D721Med (cell line): ENCODE data around the gene MGAT5B.

Experiments
- DNase-seq: peaks from one replicate; pipeline ENCODE4 v3.0.0; 2011; ENCODE audit warnings: low spot score; ENCODE audit not compliant: insufficient read length
- FAIRE-seq: peaks from 2 replicates; lab custom pipeline; 2011; peaks lifted over from hg19 to GRCh38; lab: Jason Lieb, UNC
- TF ChIP-seq, protein P1 (sequence below): IDR thresholded peaks from 2 replicates; pipeline ENCODE4 v1.5.1; 2012; ENCODE audit warnings: mild to moderate bottlenecking, control low read depth; ENCODE audit not compliant: insufficient read depth; ENCODE audit errors: missing control alignments

MGAT5B gene

DNA sequence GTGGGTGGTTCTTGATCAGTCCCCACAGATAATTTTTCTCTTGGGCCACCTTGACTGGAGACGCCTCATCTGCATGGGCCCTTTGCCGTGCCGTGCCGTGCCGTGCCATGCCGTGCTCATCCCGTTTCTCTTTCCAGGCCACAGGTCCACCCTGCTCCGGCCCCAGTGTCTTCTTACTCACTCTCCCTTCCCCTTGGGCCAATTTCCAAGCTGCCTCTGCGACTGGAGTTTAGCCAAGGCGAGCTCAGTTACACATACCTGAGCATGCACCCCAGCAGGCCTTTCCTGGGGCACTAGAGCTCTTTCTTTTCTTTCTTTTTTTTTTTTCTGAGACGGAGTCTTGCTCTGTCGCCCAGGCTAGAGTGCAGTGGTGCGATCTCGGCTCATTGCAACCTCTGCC is 40.5 kb upstream of the MGAT5B start:
- no peak for FAIRE-seq
- no peak for DNase-seq
- TF ChIP-seq, protein P1, sequence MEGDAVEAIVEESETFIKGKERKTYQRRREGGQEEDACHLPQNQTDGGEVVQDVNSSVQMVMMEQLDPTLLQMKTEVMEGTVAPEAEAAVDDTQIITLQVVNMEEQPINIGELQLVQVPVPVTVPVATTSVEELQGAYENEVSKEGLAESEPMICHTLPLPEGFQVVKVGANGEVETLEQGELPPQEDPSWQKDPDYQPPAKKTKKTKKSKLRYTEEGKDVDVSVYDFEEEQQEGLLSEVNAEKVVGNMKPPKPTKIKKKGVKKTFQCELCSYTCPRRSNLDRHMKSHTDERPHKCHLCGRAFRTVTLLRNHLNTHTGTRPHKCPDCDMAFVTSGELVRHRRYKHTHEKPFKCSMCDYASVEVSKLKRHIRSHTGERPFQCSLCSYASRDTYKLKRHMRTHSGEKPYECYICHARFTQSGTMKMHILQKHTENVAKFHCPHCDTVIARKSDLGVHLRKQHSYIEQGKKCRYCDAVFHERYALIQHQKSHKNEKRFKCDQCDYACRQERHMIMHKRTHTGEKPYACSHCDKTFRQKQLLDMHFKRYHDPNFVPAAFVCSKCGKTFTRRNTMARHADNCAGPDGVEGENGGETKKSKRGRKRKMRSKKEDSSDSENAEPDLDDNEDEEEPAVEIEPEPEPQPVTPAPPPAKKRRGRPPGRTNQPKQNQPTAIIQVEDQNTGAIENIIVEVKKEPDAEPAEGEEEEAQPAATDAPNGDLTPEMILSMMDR = no peak

DNA sequence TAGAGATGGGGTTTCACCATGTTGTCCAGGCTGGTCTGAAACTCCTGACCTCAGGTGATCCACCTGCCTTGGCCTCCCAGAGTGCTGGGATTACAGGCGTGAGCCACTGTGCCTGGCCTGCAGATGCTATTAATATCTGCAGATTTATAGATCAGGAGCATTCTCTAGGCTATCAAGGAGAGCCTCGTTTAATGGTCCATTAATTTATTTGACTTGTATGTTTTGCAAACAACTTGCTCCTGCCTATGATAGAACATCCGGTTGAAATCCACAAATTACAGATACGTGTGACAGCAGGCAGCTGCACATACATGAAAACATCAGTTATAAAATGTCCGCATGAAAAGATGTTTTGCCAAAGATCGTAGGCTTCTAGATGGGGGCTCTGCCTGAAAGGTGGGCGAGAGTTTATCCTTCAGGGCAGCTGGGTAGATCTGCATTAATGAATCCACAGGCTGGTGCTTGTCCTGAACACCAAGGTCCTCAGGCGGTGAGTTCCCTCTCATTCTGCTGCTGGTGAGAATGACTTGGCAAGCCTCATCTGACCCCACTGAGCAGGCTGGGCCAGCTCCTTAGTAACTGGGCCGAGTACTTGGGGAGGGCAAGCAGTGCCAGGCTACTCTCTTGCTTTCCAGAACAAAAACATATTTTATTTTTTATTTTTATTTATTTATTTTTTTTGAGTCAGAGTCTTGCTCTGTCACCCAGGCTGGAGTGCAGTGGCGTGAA is 37.1 kb upstream of the MGAT5B start:
- DNase-seq = no peak
- TF ChIP-seq, protein P1 = no peak
- FAIRE-seq = no peak

DNA sequence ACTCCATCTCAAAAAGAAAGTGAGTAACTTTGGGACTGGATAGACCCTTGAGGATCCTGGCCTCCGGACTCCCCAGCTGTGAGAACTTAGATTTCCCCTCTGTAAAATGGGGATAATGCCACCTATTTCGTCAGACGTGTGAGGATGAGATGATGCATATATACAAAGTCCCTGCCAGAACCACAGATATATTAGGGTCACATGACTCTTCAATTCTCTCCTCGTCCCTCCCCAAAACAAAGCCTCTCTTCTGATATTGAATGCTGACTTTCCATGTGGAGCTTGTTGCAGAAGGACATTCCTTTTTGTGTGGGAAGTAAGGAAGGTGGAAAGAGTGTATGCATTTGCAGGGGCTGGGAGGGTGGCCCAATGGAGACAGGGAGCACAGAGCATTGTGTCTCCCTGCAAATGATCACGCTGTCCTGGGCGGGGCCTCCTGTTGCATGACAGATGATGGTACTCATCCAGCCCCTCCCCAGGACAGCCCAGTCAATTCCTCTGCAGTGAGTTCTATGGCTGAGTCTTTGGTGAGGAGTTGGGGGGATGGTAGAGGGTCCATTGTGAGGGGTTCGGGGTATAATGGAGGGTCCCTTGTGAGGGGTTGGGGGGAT is 35.1 kb upstream of the MGAT5B start:
- FAIRE-seq (no peak), DNase-seq (no peak)
- TF ChIP-seq, protein P1 = no peak

DNA sequence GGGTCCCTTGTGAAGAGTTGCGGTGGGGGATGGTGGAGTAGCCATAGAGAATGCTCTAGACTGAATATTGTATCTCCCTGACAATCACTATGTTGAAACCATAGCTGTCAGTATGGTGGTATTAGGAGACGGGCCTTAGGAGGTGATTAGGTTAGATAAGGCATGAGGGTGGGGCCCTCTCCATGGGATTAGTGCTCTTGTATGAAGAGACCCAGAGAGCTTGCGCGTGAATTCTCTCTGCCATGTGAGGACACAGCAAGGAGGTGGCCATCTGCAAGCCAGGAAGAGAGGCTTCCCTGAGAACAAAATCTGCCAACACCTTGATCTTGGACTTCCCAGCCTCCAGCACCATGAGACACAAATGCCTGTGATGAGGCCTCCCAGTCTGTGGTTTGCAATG is 34.5 kb upstream of the MGAT5B start:
- DNase-seq = no peak
- TF ChIP-seq, protein P1 = no peak
- no peak for FAIRE-seq

DNA sequence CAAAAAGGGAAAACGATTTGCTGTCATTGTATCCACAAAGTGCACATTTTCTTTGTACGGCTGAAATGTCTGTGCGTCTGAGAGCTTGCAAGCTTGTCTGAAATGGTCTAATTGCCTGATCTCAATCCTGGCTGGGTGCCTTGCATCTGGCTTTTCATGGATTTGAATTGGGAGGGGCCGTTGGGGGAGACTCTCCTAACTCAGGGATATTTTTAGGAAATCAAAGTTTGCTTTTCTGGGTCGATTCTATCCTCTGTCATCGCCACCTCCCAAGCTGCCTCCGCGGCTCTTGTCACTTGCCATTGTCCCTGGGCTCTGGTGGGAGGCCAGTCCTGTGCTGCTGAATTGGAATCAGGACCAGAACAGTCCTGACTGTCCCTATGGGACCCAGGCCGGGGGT is 33.3 kb upstream of the MGAT5B start:
- no peak for FAIRE-seq

DNA sequence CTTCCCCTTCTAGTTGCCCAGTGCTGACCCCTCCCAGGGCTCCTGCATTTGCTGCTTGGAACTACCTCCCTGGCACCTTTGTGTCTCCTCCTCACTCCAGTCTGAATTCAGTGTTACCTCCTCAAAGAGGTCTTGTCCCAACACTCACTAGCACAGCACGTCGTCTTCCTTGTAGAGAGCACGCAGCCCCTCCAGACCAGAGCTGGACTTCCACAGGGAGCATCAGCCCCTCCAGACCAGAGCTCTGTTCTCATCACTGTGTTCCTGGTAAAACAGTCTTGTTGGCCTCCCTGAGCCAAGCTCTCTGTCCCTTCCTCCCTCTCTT is 27.8 kb upstream of the MGAT5B start:
- DNase-seq (no peak), FAIRE-seq (no peak)
- TF ChIP-seq, protein P1 = no peak

More for the DNA sequence above, 33.3 kb upstream of the MGAT5B start:
- no peak for DNase-seq
- TF ChIP-seq, protein P1 = no peak

DNA sequence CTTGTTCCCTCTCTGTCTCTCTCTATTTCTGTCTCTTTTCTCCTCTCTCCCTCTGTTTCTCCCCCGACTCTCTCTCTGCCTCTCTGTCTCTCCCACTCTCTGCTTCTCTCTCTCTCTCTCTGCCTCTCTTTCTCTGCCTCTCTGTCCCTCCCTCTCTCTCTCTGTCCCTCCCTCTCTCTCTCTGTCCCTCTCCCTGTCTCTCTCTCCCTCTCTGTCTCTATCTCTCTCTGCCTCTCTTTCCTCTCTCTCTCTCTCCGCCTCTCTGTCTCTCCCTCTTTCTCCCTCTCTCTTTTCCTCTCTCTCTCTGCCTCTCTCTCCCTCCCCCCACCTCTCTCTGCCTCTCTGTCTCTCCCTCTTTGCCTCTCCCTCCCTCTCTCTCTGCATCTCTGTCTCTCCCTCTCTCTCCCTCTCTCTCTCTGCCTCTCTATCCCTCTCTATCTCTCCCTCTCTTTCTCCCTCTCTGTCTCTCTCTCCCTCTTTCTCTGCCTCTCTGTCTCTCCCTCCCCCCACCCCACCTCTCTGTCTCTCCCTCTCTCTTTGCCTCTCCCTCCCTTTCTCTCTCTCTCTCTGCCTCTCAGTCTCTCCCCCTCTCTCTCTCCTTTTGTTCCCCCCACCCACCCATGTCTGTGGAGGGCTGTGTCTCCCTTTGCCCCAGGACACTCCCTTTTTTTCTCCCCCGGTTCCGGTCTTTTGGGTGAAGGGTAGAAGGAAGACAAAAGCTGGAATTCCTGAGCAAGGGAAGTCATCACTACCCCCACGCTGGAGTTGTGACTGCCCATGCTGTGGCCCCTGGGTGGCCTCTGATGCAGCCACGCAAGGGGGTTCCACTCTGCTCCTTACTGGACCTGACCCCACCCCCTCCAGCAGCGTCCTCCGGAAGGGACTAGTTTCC is 27.1 kb upstream of the MGAT5B start:
- DNase-seq = no peak
- no peak for FAIRE-seq
- TF ChIP-seq, protein P1 = no peak
